Spinal cord (tissue), 10 donors: ENCODE measurements around the gene CAMSAP3. TPM values are rescaled to one million over a fixed set of nuclear protein-coding genes. Genes with fewer than 3 reads are reported as not detected.
A peak's percentile ranks its signal among the peaks of the same experiment; 100 is the strongest.

Experiments used
- DNase-seq, 6 donors: peaks; one replicate each; pipeline versions ENCODE4 v3.0.0 to v3.0.0-alpha.2; 2013 to 2015; ENCODE audit warnings: low spot score in 6 of 6, low read depth in 4 of 6
- H3K27ac ChIP-seq: one replicate; pipeline ENCODE4 v1.5.1; 2013; ENCODE audit warnings: low read depth, low read length, control low read depth
- H3K27me3 ChIP-seq: one replicate; pipeline ENCODE4 v1.6.1; 2013; ENCODE audit warnings: low read length; ENCODE audit not compliant: control insufficient read depth, insufficient read depth
- H3K36me3 ChIP-seq: one replicate; pipeline ENCODE4 v1.6.1; 2013; ENCODE audit warnings: low read length; ENCODE audit not compliant: control insufficient read depth, insufficient read depth
- H3K4me1 ChIP-seq: one replicate; pipeline ENCODE4 v1.6.1; 2013; ENCODE audit warnings: low read length; ENCODE audit not compliant: control insufficient read depth, insufficient read depth
- H3K4me3 ChIP-seq: one replicate; pipeline ENCODE4 v1.5.1; 2013; ENCODE audit warnings: low read depth, low read length, control low read depth
- H3K9me3 ChIP-seq: one replicate; pipeline ENCODE4 v1.6.1; 2013; ENCODE audit warnings: low read length; ENCODE audit not compliant: control insufficient read depth, insufficient read depth
- WGBS: methylation state at CpG from one replicate; pipeline ENCODE4 v1.1.5; 2013; ENCODE audit warnings: missing lambda C conversion rate; ENCODE audit not compliant: insufficient coverage; 5-methylcytosine and 5-hydroxymethylcytosine counted together
- polyA plus RNA-seq, 2 donors: library from polyadenylated mRNA; unstranded; fragments of 120-200 nt; gene quantifications; one replicate each; pipeline ENCODE4 v1.2.1, GENCODE V29; 2013; ENCODE audit not compliant: insufficient read length in 2 of 2
- total RNA-seq, 2 donors: library from RNA; depleted of rRNA in 1 of 2; stranded (reverse); fragments of 120-200 nt in 1 of 2; fragments of >200 nt in 1 of 2; gene quantifications; one replicate each; pipeline versions ENCODE4 v1.2.3 to v1.2.4, GENCODE V29; 2013 to 2014
- donor health status: healthy.

CAMSAP3 gene
- total and polyA plus RNA-seq, 4 donors, result 4.9 to 45.8 (median 24.7) TPM

DNA sequence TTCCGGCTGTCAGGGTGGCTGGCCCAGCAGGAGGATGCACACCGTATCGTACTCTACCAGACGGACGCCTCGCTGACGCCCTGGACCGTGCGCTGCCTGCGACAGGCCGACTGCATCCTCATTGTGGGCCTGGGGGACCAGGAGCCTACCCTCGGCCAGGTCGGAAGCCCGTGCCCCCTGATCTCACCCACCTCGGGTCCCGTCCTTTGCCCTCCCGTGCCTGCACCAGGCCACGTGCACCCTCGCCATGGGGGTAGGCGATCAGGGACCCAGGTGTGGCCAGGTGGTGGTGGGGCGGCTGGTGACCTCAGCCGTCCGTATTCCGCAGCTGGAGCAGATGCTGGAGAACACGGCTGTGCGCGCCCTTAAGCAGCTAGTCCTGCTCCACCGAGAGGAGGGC lies 41.1 kb upstream of the CAMSAP3 start:
- Histone ChIP-seq H3K27me3 (no peaks in the 10 kb centered on the region), H3K4me1 (peaks cover 16% of the 10 kb centered on the region), H3K4me3 (no peak overlapping the region), H3K27ac (no peak overlapping the region), H3K9me3 (no peaks in the 10 kb centered on the region), H3K36me3 (peaks cover 76% of the 10 kb centered on the region)
- WGBS, result 83% methylated on average over 25 of the region's 28 CpGs
- no peak for DNase-seq

DNA sequence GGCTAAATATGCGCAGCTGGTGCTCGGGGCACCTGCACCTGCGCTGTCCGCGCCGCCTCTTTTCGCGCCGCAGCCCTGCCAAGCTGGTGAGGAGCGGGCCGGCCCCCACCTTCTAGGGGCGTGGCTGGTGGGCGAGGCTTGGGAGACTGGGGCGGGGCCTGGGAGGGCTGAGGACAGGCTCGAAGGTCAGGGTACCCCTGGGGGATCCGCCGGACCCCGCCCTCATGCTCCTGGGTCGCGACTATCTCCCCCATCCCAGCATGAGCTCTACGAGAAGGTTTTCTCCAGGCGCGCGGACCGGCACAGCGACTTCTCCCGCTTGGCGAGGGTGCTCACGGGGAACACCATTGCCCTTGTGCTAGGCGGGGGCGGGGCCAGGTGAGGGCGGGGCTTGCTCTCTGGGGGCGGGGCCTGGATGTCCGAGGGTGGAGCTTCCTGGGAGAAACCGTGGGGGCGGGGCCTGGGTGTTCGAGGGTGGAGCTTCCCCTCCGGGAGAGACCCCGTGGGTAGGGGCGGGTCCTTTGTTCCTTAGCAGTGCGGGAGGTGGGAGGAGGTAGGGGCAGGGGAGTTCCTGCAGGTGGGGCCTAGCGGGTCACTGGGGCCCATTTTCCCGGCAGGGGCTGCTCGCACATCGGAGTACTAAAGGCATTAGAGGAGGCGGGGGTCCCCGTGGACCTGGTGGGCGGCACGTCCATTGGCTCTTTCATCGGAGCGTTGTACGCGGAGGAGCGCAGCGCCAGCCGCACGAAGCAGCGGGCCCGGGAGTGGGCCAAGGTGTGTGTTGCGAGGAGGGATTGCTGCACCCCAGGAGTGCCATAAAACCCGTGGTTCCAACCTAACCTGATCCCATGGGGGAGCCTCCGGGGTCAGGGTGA lies 40.4 kb upstream of the CAMSAP3 start:
- H3K4me3 ChIP-seq, result no peak overlapping the region
- peak in 1 of 6 donors; percentile 46 for DNase-seq
- WGBS, result 49% methylated on average over 55 of the region's 62 CpGs
- no peak overlapping the region for H3K27ac ChIP-seq
- H3K27me3 ChIP-seq, result no peaks in the 10 kb centered on the region
- peaks cover 16% of the 10 kb centered on the region for H3K4me1 ChIP-seq
- peaks cover 73% of the 10 kb centered on the region for H3K36me3 ChIP-seq
- no peaks in the 10 kb centered on the region for H3K9me3 ChIP-seq

DNA sequence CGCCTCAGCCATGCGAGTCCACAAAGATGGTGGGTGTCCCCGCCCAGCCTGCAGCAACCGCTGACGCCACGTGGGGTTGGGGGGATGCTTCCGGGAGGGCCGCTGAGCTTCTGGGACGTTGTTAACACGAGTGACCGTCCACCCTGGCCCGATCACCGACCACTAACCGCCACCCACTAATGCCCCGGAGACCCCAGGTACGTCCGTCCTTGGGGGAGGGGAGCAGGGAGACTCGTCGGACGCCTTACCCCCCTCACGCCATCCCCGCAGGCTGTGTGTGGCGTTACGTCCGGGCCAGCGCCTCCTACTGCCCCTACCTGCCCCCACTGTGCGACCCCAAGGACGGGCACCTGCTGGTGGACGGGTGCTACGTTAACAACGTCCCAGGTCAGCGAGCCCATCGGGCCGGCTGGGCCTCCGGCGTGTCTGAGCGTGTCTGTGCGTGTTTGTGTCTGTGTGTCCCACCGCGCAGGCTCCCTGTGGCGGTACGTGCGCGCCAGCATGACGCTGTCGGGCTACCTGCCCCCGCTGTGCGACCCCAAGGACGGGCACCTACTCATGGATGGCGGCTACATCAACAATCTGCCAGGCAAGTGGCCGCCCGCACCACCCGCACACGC lies 38.9 kb upstream of the CAMSAP3 start:
- Histone ChIP-seq H3K4me1 (peaks cover 2% of the 10 kb centered on the region), H3K27ac (no peak overlapping the region), H3K36me3 (peaks cover 82% of the 10 kb centered on the region), H3K27me3 (no peaks in the 10 kb centered on the region), H3K9me3 (no peaks in the 10 kb centered on the region), H3K4me3 (no peak overlapping the region)
- 97% methylated on average over 52 of the region's 54 CpGs for WGBS
- no peak for DNase-seq

DNA sequence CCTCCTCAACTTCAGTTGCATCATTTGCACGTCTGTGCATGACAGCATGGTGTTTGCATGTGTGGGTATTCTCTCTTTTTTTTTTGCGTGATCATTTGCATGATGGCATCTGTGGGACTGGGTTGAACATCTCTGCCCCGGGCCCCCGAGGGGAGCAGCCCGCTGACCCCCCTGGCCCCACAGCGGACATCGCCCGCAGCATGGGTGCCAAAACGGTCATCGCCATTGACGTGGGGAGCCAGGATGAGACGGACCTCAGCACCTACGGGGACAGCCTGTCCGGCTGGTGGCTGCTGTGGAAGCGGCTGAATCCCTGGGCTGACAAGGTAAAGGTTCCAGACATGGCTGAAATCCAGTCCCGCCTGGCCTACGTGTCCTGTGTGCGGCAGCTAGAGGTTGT lies 37.0 kb upstream of the CAMSAP3 start:
- H3K27ac ChIP-seq, result no peak overlapping the region
- H3K4me1 ChIP-seq, result no peaks in the 10 kb centered on the region
- 97% methylated on average over 16 of the region's 18 CpGs for WGBS

DNA sequence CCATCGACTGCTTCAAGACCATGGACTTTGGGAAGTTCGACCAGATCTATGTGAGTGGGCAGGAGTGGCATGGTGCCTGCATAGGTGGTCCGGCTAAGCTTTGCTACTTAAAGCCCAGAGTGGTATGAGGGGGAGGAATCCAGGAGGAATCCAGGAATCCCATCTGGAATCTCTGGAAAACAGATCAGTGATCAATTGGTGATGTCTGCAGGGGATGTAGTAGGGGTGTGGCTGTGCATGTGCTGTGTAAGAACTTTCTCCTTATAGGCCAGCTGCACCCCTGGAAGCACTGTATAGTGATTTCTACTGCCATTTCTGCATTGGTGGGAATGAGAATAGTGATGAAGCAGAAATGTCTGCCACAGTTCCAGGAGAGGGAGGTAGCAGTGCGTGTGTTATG lies 36.6 kb upstream of the CAMSAP3 start:
- Histone ChIP-seq H3K9me3 (no peaks in the 10 kb centered on the region), H3K4me3 (no peak overlapping the region), H3K27me3 (no peaks in the 10 kb centered on the region), H3K27ac (no peak overlapping the region), H3K4me1 (no peaks in the 10 kb centered on the region), H3K36me3 (peaks cover 82% of the 10 kb centered on the region)
- no peak for DNase-seq
- 75% methylated on average over 4 of the region's 4 CpGs for WGBS

More for the DNA sequence above, 37.0 kb upstream of the CAMSAP3 start:
- Histone ChIP-seq H3K36me3 (peaks cover 86% of the 10 kb centered on the region), H3K4me3 (no peak overlapping the region), H3K27me3 (no peaks in the 10 kb centered on the region), H3K9me3 (no peaks in the 10 kb centered on the region)
- DNase-seq, result no peak

DNA sequence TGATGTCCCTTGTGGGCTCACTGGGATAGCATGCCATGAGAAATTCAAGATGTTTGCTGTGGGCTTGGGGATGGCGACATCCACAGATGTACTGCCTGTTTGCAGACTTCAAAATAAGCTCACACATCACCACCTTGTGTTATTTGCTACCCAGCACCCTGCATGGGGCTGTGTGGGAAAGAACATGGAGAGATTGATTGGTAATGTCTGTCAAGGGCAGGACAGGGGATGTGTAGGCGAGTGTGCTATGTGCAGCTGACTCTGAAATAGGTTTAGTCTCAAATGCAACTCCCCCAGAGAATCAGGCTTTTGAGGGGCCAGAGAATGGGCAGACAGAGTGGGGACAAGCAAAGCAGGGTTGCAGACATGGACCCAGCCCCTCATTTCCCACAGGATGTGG lies 35.4 kb upstream of the CAMSAP3 start:
- no peak for DNase-seq
- 78% methylated on average over 1 of the region's 2 CpGs for WGBS
- Histone ChIP-seq H3K27me3 (no peaks in the 10 kb centered on the region), H3K4me1 (no peaks in the 10 kb centered on the region), H3K27ac (no peak overlapping the region), H3K9me3 (no peaks in the 10 kb centered on the region), H3K36me3 (peaks cover 74% of the 10 kb centered on the region), H3K4me3 (no peak overlapping the region)

DNA sequence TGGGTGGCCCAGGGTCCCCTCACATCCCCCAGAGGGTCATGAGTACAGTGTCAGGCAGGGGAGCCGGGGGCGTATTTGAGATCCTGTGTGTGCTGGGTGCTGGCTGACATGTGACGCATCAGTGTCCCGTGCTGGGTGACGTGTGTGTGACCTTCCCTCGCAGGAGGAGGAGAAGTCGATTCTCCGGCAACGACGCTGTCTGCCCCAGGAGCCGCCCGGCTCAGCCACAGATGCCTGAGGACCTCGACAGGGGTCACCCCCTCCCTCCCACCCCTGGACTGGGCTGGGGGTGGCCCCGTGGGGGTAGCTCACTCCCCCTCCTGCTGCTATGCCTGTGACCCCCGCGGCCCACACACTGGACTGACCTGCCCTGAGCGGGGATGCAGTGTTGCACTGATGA lies 34.3 kb upstream of the CAMSAP3 start:
- H3K27ac ChIP-seq, result no peak overlapping the region
- H3K36me3 ChIP-seq, result peaks cover 66% of the 10 kb centered on the region
- no peak overlapping the region for H3K4me3 ChIP-seq
- no peaks in the 10 kb centered on the region for H3K9me3 ChIP-seq
- 87% methylated on average over 11 of the region's 17 CpGs for WGBS
- no peak for DNase-seq
- no peaks in the 10 kb centered on the region for H3K27me3 ChIP-seq
- H3K4me1 ChIP-seq, result no peaks in the 10 kb centered on the region

DNA sequence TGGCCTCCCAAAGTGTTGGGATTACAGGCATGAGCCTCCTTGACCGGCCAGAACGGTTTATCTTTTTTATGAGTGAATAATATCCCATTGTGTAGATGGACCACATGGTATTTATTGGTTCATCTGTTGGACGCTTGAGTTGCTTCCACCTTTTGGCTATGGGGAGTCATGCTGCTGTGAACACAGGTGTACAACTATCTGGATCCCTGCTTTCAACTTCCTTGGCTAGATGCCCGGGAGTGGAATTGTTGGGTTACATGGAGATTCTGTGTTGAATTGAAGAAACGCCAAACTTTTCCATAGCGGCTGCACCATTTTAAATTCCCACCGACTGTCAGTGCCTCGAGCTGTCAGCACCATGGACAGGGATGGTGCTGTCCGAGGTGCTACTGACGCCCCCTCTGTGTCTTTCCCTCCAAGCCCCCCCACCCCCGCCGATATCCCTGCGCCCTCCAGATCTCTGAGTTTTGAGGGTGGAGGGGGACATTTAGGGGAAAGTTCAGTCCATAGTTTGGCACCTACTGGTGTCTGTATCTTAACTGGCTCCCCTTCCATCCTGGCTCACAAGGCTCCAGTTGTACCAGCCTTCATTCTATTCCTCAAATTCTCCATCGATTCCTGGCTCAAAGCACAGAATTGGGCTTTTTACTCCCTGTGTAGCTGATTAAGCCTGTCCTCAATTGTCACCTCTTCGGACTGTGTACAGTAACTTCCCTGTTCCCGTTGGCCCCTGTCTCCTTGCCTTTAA lies 32.8 kb upstream of the CAMSAP3 start:
- Histone ChIP-seq H3K27ac (no peak overlapping the region), H3K9me3 (no peaks in the 10 kb centered on the region), H3K27me3 (no peaks in the 10 kb centered on the region), H3K4me1 (no peaks in the 10 kb centered on the region), H3K36me3 (peaks cover 52% of the 10 kb centered on the region), H3K4me3 (no peak overlapping the region)
- DNase-seq, result peak in 1 of 6 donors; percentile 15
- 74% methylated on average over 4 of the region's 16 CpGs for WGBS

DNA sequence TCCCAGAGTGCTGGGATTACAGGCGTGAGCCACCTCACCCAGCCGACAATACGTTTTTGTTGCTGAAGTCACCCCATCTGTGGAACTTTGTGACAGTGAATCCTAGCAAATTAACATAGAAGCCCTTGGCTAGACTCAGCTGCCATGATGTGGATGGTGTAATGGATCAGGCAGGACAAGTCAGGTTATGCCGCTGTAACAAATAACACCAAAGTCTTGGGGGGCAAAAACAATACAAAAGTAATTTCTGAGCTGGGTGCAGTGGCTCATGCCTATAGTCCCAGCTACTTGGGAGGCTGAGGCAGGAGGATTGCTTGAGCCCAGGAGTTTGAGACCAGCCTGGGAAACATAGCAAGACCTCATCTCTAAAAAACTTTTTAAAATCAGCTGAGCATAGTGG lies 30.8 kb upstream of the CAMSAP3 start:
- no peaks in the 10 kb centered on the region for H3K4me1 ChIP-seq
- H3K36me3 ChIP-seq, result peaks cover 31% of the 10 kb centered on the region
- no peak overlapping the region for H3K4me3 ChIP-seq
- H3K27ac ChIP-seq, result no peak overlapping the region
- no peaks in the 10 kb centered on the region for H3K27me3 ChIP-seq
- DNase-seq, result no peak
- H3K9me3 ChIP-seq, result no peaks in the 10 kb centered on the region
- WGBS, result 87% methylated on average over 4 of the region's 4 CpGs
